Lower lobe of right lung (tissue), 2 donors: ENCODE measurements around the gene KRTAP10-6. TPM values are rescaled to one million over a fixed set of nuclear protein-coding genes. Genes with fewer than 3 reads are reported as not detected.
"Not testable (repeated sequence)": the region's sequence is repeated elsewhere in the genome, so short reads cannot be mapped to it uniquely, and the experiment has no call there.

Experiments
- ATAC-seq, 2 donors: fragments of 200-7000 bp; cut with Tn5 transposase; one replicate each; pipeline ENCODE4 v1.9.1; 2020 to 2022; ENCODE audit warnings: mild to moderate bottlenecking in 2 of 2, moderate library complexity in 2 of 2
- DNase-seq: peaks from one replicate; pipeline ENCODE4 v3.0.0-alpha.2; 2020
- H3K27ac ChIP-seq: fragments of 200-600 bp; one replicate; pipeline ENCODE4 v1.8.0; 2022
- H3K27me3 ChIP-seq: fragments of 200-600 bp; one replicate; pipeline ENCODE4 v1.8.0; 2022; ENCODE audit warnings: low read depth
- H3K36me3 ChIP-seq: fragments of 200-600 bp; one replicate; pipeline ENCODE4 v1.8.0; 2022; ENCODE audit warnings: mild to moderate bottlenecking
- H3K4me1 ChIP-seq: fragments of 200-600 bp; one replicate; pipeline ENCODE4 v1.8.0; 2022
- H3K4me3 ChIP-seq: fragments of 200-600 bp; one replicate; pipeline ENCODE4 v1.8.0; 2022; ENCODE audit warnings: mild to moderate bottlenecking
- H3K9me3 ChIP-seq: fragments of 200-600 bp; one replicate; pipeline ENCODE4 v1.8.0; 2022
- CTCF ChIP-seq: fragments of 200-600 bp; IDR thresholded peaks from one replicate; pipeline ENCODE4 v1.8.0; 2022; ENCODE audit warnings: antibody characterized with exemption, mild to moderate bottlenecking
- intact Hi-C: fragments of 100-400 bp; cut with DNase I; formaldehyde crosslinking; loops from one replicate; pipeline ENCODE4 v1.11.0; 2022
- total RNA-seq: library from RNA; stranded (reverse); fragmentation: NEBNext Ultra II Directional; extraction: Animal tissue kit (Norgen Biotek cat#: 25700); gene quantifications from one replicate; pipeline ENCODE4 v1.2.1, GENCODE V29; 2021
- donor health status: DM: no; HTN: yes; CAD: no; lungs with severe emphysema.

KRTAP10-6 gene
- total RNA-seq, 1 donor from 2014 or later = not detected

- DNase-seq (no peak), ATAC-seq (no peak)
- intact Hi-C loops = no loop called here
- Histone ChIP-seq H3K4me1 (no peaks in the 10 kb centered on the region), H3K36me3 (no peaks in the 10 kb centered on the region), H3K4me3 (no peak overlapping the region), H3K27me3 (peaks cover 30% of the 10 kb centered on the region), H3K27ac (no peak overlapping the region), H3K9me3 (peaks cover 5% of the 10 kb centered on the region)
- TF ChIP-seq CTCF = no peak
These were observed 6.4 kb downstream of the KRTAP10-6 start for GRCh38 chr21:44585892-44586291.

- ATAC-seq (no peak), DNase-seq (no peak)
- H3K36me3 ChIP-seq = no peaks in the 10 kb centered on the region
- no peak overlapping the region for H3K27ac ChIP-seq
- no peak for TF ChIP-seq CTCF
- H3K4me3 ChIP-seq = no peak overlapping the region
- H3K4me1 ChIP-seq = no peaks in the 10 kb centered on the region
- intact Hi-C loops = no loop called here
- H3K27me3 ChIP-seq = peaks cover 17% of the 10 kb centered on the region
- peaks cover 5% of the 10 kb centered on the region for H3K9me3 ChIP-seq
These were observed 8.5 kb downstream of the KRTAP10-6 start for GRCh38 chr21:44583800-44584147.

- ATAC-seq (no peak), DNase-seq (no peak)
- Histone ChIP-seq H3K27ac (no peak overlapping the region), H3K4me3 (no peak overlapping the region), H3K9me3 (peaks cover 5% of the 10 kb centered on the region), H3K36me3 (no peaks in the 10 kb centered on the region), H3K27me3 (peaks cover 17% of the 10 kb centered on the region), H3K4me1 (no peaks in the 10 kb centered on the region)
- no peak for TF ChIP-seq CTCF
- intact Hi-C loops = no loop called here
These were observed 9.1 kb downstream of the KRTAP10-6 start for GRCh38 chr21:44583089-44583799.

- DNase-seq (no peak), ATAC-seq (no peak)
- Histone ChIP-seq H3K9me3 (peaks cover 10% of the 10 kb centered on the region), H3K27me3 (peaks cover 17% of the 10 kb centered on the region), H3K36me3 (no peaks in the 10 kb centered on the region), H3K4me1 (no peaks in the 10 kb centered on the region), H3K27ac (no peak overlapping the region), H3K4me3 (no peak overlapping the region)
- intact Hi-C loops = no loop called here
- no peak for TF ChIP-seq CTCF
These were observed 10.2 kb downstream of the KRTAP10-6 start for GRCh38 chr21:44582055-44582454.

- no peak for TF ChIP-seq CTCF
- Histone ChIP-seq H3K4me3 (no peak overlapping the region), H3K36me3 (no peaks in the 10 kb centered on the region), H3K27me3 (peaks cover 11% of the 10 kb centered on the region), H3K9me3 (peaks cover 15% of the 10 kb centered on the region), H3K27ac (no peak overlapping the region), H3K4me1 (no peaks in the 10 kb centered on the region)
- no peak for DNase-seq
- intact Hi-C loops = no loop called here
- no peak for ATAC-seq
These were observed 11.1 kb downstream of the KRTAP10-6 start for GRCh38 chr21:44581158-44581557.

- ATAC-seq, H3K4me1 ChIP-seq, H3K4me3 ChIP-seq, H3K27ac ChIP-seq, H3K27me3 ChIP-seq, H3K36me3 ChIP-seq, intact Hi-C loops: not testable (repeated sequence)
- DNase-seq = peak; percentile 32
- H3K9me3 ChIP-seq = peaks cover 15% of the 10 kb centered on the region
These were observed 12.0 kb downstream of the KRTAP10-6 start, which contains the start of gene KRTAP10-5 for GRCh38 chr21:44580231-44580821. Gene KRTAP10-5, minus strand, starts transcription at chr21:44580604. Its CDS starts 26 bp downstream, at chr21:44580578.
